ENCODE measurements around the gene ATF2.

DNA sequence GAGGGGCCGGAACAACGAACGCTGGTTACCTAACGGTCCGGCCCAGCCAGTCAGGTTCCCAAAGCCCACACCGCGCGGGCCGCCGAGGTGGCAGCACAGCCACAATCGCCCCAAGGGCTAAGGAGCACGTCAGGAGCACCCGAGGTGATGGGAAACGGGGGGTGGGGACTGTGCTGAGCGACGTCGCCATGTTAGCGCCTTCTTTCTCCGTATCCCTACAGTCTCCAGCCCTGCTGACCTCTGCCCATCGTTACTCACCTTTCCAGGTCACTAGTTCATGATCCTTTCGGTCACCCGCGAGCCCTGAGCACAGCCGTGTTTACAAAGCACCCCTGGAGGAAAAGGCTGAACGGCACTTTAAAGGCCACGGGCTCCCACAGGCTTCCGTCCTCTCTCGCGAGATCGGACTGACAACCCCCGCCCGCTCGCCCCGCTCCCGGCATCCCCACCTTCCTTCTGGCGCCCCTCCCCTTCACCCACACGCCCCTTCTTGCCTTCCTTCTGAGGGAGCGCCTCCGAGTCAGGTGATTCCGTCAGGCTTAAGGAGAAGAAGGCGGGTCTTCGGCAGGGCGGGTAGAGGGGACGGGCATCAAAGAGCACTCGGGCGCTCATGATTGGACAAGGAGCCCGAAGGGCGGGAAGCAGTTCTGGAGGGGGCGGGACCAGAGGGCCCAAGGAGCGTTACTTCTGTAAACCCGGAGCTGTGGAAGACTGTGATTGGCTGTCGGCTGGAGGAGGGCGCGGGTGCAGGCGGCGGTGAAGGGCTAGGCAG is at the start of gene ATF2:
- TF ChIP-seq, protein P1, sequence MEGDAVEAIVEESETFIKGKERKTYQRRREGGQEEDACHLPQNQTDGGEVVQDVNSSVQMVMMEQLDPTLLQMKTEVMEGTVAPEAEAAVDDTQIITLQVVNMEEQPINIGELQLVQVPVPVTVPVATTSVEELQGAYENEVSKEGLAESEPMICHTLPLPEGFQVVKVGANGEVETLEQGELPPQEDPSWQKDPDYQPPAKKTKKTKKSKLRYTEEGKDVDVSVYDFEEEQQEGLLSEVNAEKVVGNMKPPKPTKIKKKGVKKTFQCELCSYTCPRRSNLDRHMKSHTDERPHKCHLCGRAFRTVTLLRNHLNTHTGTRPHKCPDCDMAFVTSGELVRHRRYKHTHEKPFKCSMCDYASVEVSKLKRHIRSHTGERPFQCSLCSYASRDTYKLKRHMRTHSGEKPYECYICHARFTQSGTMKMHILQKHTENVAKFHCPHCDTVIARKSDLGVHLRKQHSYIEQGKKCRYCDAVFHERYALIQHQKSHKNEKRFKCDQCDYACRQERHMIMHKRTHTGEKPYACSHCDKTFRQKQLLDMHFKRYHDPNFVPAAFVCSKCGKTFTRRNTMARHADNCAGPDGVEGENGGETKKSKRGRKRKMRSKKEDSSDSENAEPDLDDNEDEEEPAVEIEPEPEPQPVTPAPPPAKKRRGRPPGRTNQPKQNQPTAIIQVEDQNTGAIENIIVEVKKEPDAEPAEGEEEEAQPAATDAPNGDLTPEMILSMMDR (conservative IDR thresholded peaks at IDR 0.05 in 1 of 2, IDR thresholded peaks at IDR 0.05 in 1 of 2; ENCODE audit: low read depth in 1 of 2, low read length in 2 of 2): no peak
- TF ChIP-seq EZH2 (IDR thresholded peaks at IDR 0.05; ENCODE audit: low read length, missing control alignments): no peak
